K562 (cell line): ENCODE data around the gene FTH1. TPM values are rescaled to one million over a fixed set of nuclear protein-coding genes. Genes with fewer than 3 reads are reported as not detected.
A peak's percentile ranks its signal among the peaks of the same experiment; 100 is the strongest.

Experiments
- BRD4 ChIP-seq: fragments of 200-600 bp; sonication (generic); IDR thresholded peaks from 2 replicates; pipeline ENCODE4 v1.6.1; 2017; ENCODE audit warnings: inconsistent platforms
- COPS2 ChIP-seq: fragments of 450-650 bp; conservative IDR thresholded peaks from 2 replicates; pipeline ENCODE4 v1.6.1; 2016; ENCODE audit warnings: mild to moderate bottlenecking, moderate library complexity
- FOXK2 ChIP-seq, 2 experiments: fragments of 450-650 bp; IDR thresholded peaks in 1 of 2; conservative IDR thresholded peaks in 1 of 2; 2 replicates each; pipeline ENCODE4 v1.6.1; 2016; ENCODE audit warnings: low read depth in 2 of 2, mild to moderate bottlenecking in 1 of 2
- MYNN ChIP-seq, 2 experiments: sonication (generic); formaldehyde crosslinking in 1 of 2; IDR thresholded peaks; 2 replicates each; pipeline versions ENCODE4 v1.5.0 to v1.6.1; 2016 to 2020; ENCODE audit warnings: antibody characterized with exemption in 1 of 2, missing genetic modification reagents in 1 of 2
- NBN ChIP-seq: fragments of 450-650 bp; IDR thresholded peaks from 2 replicates; pipeline ENCODE4 v1.6.1; 2016; ENCODE audit warnings: low read depth, mild to moderate bottlenecking
- NCOA6 ChIP-seq: fragments of 450-650 bp; IDR thresholded peaks from 2 replicates; pipeline ENCODE4 v1.6.1; 2017; ENCODE audit warnings: mild to moderate bottlenecking
- ZFPM2 ChIP-seq: fragments of 250-450 bp; sonication (Bioruptor Pico); IDR thresholded peaks from 2 replicates; pipeline ENCODE4 v1.5.1; 2022; ENCODE audit warnings: mild to moderate bottlenecking
- ZKSCAN8 ChIP-seq: fragments of 200-800 bp; sonication (Bioruptor generic); IDR thresholded peaks from 2 replicates; pipeline ENCODE4 v1.6.1; 2016; ENCODE audit warnings: missing genetic modification characterization, missing compliant biosample characterization
- ZNF197 ChIP-seq: fragments of 200-800 bp; sonication (Bioruptor generic); IDR thresholded peaks from 2 replicates; pipeline ENCODE4 v1.6.1; 2016; ENCODE audit warnings: low read depth, missing genetic modification characterization, missing compliant biosample characterization
- ZNF384 ChIP-seq: IDR thresholded peaks from 2 replicates; pipeline ENCODE4 v1.6.1; 2012; ENCODE audit warnings: low read depth, low read length, improper control_type of control experiment
- polyA plus RNA-seq, 8 experiments: library from polyadenylated mRNA; depleted of rRNA in 4 of 8; stranded (reverse) in 5 of 8; unstranded in 3 of 8; fragments of >200 nt; fragmentation: Nextera tagmentation in 2 of 8; fragmentation: Illumina TruSeq in 1 of 8; extraction: Ambion mirVana in 2 of 8; extraction: Trizol in 1 of 8; gene quantifications; 2 replicates each; pipeline versions ENCODE4 v1.2.1 to v1.2.3, GENCODE V29; 2011 to 2014; ENCODE audit warnings: inconsistent platforms in 1 of 8, missing spikeins in 1 of 8
- total RNA-seq, 7 experiments: library from RNA; depleted of rRNA in 6 of 7; stranded (reverse); fragments of >200 nt in 6 of 7; fragmentation: Illumina TruSeq in 2 of 7; extraction: Trizol in 2 of 7; gene quantifications; 2 replicates each; pipeline versions ENCODE4 v1.2.1 to v1.2.3, GENCODE V29; 2011 to 2021; ENCODE audit warnings: low replicate concordance in 1 of 7
- TF ChIP-seq, protein P1 (sequence below): sonication (generic); formaldehyde crosslinking; IDR thresholded peaks from 2 replicates; pipeline ENCODE4 v1.8.1; 2023; ENCODE audit warnings: missing genetic modification reagents, mild to moderate bottlenecking, borderline replicate concordance
- TF ChIP-seq, protein P2 (sequence below): fragments of 150-350 bp; IDR thresholded peaks from 2 replicates; pipeline ENCODE4 v1.6.1; 2014; ENCODE audit warnings: low read depth, mild to moderate bottlenecking, low read length, borderline replicate concordance
- TF ChIP-seq, protein P3 (sequence below): fragments of 250-450 bp; sonication (Bioruptor Pico); IDR thresholded peaks from 2 replicates; pipeline ENCODE4 v1.8.0; 2022; ENCODE audit warnings: moderate library complexity, mild to moderate bottlenecking, inconsistent platforms
- TF ChIP-seq, protein P4 (sequence below): fragments of 450-650 bp; IDR thresholded peaks from 2 replicates; pipeline ENCODE4 v1.7.1; 2018; ENCODE audit warnings: mild to moderate bottlenecking, low read depth; ENCODE audit not compliant: partially characterized antibody

Gene FTH1
- total and polyA plus RNA-seq, 9 of the 15 experiments (the other 6 are each of a cell fraction or from before 2014, with no cell fraction given) = 370 to 3,146 (median 802) TPM

DNA sequence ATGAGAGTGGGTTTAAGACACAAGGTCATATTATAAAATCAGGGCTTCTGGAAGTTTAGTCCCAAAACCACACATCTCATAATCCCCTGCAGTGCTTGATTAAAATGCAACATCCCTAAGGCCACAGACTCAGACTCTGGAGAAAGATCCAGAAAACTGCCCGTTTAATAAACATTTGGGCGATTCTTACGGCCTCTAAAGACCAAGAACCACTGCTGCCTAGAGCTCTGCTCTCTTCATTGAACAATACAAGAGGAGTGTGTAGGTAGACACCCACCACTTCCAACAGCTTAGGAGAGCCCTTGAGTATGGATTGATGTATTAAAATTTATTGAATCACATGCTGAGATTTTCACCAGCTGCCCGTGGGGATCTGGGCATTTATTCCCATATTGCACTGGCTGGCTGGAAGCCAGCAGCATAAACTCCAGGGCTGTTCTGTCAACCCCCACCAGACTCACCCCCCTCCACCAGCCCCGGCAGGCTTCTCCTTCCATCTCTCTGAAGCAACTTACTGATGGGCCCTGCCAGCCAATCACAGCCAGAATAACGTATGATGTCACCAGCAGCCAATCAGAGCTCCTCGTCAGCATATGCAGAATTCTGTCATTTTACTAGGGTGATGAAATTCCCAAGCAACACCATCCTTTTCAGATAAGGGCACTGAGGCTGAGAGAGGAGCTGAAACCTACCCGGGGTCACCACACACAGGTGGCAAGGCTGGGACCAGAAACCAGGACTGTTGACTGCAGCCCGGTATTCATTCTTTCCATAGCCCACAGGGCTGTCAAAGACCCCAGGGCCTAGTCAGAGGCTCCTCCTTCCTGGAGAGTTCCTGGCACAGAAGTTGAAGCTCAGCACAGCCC, 18.0 kb downstream of the FTH1 start (continued):
- TF ChIP-seq, protein P1, sequence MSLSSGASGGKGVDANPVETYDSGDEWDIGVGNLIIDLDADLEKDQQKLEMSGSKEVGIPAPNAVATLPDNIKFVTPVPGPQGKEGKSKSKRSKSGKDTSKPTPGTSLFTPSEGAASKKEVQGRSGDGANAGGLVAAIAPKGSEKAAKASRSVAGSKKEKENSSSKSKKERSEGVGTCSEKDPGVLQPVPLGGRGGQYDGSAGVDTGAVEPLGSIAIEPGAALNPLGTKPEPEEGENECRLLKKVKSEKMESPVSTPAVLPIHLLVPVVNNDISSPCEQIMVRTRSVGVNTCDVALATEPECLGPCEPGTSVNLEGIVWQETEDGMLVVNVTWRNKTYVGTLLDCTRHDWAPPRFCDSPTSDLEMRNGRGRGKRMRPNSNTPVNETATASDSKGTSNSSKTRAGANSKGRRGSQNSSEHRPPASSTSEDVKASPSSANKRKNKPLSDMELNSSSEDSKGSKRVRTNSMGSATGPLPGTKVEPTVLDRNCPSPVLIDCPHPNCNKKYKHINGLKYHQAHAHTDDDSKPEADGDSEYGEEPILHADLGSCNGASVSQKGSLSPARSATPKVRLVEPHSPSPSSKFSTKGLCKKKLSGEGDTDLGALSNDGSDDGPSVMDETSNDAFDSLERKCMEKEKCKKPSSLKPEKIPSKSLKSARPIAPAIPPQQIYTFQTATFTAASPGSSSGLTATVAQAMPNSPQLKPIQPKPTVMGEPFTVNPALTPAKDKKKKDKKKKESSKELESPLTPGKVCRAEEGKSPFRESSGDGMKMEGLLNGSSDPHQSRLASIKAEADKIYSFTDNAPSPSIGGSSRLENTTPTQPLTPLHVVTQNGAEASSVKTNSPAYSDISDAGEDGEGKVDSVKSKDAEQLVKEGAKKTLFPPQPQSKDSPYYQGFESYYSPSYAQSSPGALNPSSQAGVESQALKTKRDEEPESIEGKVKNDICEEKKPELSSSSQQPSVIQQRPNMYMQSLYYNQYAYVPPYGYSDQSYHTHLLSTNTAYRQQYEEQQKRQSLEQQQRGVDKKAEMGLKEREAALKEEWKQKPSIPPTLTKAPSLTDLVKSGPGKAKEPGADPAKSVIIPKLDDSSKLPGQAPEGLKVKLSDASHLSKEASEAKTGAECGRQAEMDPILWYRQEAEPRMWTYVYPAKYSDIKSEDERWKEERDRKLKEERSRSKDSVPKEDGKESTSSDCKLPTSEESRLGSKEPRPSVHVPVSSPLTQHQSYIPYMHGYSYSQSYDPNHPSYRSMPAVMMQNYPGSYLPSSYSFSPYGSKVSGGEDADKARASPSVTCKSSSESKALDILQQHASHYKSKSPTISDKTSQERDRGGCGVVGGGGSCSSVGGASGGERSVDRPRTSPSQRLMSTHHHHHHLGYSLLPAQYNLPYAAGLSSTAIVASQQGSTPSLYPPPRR (CRISPR knock-in tag) = no peak
- TF ChIP-seq ZNF197 (CRISPR knock-in tag) (0 out of 2 replicates have a peak, but pooled peaks have one; percentile 56), NCOA6 (no peak), FOXK2 (conservative IDR thresholded peaks at IDR 0.05 in 1 of 2, IDR thresholded peaks at IDR 0.05 in 1 of 2; ENCODE audit: low read depth in 2 of 2) (peak in 1 of 2 experiments; percentile 39; a peak in 1 of 4 replicates), NBN (peak; percentile 38; the same call in 1 of the 2 replicates), ZFPM2 (CRISPR knock-in tag) (no peak), ZNF384 (no peak), MYNN (IDR thresholded peaks at IDR 0.05) (no peak), MYNN (CRISPR knock-in tag; IDR thresholded peaks at IDR 0.05) (no peak), BRD4 (no peak), ZKSCAN8 (CRISPR knock-in tag) (no peak), COPS2 (no peak)
- TF ChIP-seq, protein P2, sequence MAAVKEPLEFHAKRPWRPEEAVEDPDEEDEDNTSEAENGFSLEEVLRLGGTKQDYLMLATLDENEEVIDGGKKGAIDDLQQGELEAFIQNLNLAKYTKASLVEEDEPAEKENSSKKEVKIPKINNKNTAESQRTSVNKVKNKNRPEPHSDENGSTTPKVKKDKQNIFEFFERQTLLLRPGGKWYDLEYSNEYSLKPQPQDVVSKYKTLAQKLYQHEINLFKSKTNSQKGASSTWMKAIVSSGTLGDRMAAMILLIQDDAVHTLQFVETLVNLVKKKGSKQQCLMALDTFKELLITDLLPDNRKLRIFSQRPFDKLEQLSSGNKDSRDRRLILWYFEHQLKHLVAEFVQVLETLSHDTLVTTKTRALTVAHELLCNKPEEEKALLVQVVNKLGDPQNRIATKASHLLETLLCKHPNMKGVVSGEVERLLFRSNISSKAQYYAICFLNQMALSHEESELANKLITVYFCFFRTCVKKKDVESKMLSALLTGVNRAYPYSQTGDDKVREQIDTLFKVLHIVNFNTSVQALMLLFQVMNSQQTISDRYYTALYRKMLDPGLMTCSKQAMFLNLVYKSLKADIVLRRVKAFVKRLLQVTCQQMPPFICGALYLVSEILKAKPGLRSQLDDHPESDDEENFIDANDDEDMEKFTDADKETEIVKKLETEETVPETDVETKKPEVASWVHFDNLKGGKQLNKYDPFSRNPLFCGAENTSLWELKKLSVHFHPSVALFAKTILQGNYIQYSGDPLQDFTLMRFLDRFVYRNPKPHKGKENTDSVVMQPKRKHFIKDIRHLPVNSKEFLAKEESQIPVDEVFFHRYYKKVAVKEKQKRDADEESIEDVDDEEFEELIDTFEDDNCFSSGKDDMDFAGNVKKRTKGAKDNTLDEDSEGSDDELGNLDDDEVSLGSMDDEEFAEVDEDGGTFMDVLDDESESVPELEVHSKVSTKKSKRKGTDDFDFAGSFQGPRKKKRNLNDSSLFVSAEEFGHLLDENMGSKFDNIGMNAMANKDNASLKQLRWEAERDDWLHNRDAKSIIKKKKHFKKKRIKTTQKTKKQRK = no peak
- TF ChIP-seq, protein P3, sequence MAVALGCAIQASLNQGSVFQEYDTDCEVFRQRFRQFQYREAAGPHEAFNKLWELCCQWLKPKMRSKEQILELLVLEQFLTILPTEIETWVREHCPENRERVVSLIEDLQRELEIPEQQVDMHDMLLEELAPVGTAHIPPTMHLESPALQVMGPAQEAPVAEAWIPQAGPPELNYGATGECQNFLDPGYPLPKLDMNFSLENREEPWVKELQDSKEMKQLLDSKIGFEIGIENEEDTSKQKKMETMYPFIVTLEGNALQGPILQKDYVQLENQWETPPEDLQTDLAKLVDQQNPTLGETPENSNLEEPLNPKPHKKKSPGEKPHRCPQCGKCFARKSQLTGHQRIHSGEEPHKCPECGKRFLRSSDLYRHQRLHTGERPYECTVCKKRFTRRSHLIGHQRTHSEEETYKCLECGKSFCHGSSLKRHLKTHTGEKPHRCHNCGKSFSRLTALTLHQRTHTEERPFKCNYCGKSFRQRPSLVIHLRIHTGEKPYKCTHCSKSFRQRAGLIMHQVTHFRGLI = no peak
- TF ChIP-seq, protein P4, sequence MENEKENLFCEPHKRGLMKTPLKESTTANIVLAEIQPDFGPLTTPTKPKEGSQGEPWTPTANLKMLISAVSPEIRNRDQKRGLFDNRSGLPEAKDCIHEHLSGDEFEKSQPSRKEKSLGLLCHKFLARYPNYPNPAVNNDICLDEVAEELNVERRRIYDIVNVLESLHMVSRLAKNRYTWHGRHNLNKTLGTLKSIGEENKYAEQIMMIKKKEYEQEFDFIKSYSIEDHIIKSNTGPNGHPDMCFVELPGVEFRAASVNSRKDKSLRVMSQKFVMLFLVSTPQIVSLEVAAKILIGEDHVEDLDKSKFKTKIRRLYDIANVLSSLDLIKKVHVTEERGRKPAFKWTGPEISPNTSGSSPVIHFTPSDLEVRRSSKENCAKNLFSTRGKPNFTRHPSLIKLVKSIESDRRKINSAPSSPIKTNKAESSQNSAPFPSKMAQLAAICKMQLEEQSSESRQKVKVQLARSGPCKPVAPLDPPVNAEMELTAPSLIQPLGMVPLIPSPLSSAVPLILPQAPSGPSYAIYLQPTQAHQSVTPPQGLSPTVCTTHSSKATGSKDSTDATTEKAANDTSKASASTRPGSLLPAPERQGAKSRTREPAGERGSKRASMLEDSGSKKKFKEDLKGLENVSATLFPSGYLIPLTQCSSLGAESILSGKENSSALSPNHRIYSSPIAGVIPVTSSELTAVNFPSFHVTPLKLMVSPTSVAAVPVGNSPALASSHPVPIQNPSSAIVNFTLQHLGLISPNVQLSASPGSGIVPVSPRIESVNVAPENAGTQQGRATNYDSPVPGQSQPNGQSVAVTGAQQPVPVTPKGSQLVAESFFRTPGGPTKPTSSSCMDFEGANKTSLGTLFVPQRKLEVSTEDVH = no peak
